ENCODE data around the gene OR5L1.

OR5L1 gene

DNA sequence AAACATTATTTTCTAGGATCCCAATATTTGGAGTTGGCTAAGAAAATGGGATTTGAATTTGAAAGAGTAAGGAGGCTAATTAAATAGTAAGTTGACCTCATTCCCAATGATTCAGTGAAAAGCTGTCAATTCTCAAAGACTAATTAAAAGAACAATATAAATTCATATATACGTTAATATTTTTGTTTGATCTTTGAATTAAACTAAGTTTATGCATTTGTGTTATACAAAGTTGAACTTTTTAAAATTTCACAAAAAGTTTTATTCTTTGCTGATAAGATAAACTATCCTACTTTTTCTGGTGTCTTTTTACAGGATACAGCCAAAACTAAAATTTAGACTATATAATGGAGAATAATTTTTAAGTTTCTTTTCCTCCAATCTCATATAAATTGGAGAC, at the start of gene OR5L1:
Gene OR5L1, plus strand, starts transcription at position 301 of the 400 bp plus-strand sequence. CDS start 100 bp downstream, outside the sequence.
- TF ChIP-seq, protein P1, sequence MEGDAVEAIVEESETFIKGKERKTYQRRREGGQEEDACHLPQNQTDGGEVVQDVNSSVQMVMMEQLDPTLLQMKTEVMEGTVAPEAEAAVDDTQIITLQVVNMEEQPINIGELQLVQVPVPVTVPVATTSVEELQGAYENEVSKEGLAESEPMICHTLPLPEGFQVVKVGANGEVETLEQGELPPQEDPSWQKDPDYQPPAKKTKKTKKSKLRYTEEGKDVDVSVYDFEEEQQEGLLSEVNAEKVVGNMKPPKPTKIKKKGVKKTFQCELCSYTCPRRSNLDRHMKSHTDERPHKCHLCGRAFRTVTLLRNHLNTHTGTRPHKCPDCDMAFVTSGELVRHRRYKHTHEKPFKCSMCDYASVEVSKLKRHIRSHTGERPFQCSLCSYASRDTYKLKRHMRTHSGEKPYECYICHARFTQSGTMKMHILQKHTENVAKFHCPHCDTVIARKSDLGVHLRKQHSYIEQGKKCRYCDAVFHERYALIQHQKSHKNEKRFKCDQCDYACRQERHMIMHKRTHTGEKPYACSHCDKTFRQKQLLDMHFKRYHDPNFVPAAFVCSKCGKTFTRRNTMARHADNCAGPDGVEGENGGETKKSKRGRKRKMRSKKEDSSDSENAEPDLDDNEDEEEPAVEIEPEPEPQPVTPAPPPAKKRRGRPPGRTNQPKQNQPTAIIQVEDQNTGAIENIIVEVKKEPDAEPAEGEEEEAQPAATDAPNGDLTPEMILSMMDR (IDR thresholded peaks at IDR 0.05; ENCODE audit: low read depth, low read length, missing control alignments) = no peak
- no peak within 1 kb of the TSS for H3K4me3 ChIP-seq (ENCODE audit: low read depth, low read length)
- no peak for DNase-seq (ENCODE audit: low read depth)

DNA sequence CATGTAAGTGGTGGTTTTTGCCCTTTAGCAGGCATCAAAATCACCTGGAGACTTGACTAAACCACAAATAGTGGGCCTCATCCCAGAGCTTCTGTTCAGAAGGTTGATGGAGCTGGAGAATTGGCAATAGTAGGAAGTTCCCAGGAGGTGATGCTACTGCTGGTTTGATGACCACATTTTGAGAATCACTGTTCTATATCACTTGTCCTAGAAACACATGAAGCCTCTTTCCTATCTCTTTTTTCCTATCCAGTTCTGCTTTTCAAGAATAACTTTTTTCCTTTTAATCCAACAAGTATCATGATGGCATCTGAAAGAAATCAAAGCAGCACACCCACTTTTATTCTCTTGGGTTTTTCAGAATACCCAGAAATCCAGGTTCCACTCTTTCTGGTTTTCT, 38.0 kb upstream of the OR5L1 start, which contains the start of gene OR5D13:
Gene OR5D13, plus strand, starts transcription at position 301 of the 400 bp plus-strand sequence. Its CDS starts 0 bp downstream, at position 301.
- TF ChIP-seq, protein P1 (IDR thresholded peaks at IDR 0.05; ENCODE audit: low read depth, low read length, missing control alignments) = no peak
- DNase-seq (ENCODE audit: low read depth) = no peak
- H3K4me3 ChIP-seq (ENCODE audit: low read depth, low read length) = no peak within 1 kb of the TSS

DNA sequence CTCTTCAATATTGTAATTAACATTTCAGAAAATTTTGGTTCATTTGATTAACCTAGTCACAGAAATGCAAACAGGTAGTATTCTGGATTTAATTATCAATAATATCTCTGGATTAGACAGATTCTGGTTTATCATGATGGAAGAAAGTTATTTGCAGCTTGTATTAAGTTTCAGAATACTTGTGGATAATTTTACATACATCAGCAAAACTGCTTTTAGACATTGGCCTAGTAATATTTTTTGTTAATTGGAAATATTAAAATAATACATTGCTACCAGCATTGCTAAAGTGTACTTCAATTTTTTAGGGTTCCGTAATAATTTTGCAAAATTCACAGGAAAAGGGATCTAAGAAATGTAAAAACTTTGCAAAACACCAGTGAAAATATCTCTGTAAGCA, 19.6 kb upstream of the OR5L1 start:
- TF ChIP-seq, protein P1 (IDR thresholded peaks at IDR 0.05; ENCODE audit: low read depth, low read length, missing control alignments) = no peak
- DNase-seq (ENCODE audit: low read depth) = no peak
- no peak overlapping the region for H3K4me3 ChIP-seq (ENCODE audit: low read depth, low read length)

DNA sequence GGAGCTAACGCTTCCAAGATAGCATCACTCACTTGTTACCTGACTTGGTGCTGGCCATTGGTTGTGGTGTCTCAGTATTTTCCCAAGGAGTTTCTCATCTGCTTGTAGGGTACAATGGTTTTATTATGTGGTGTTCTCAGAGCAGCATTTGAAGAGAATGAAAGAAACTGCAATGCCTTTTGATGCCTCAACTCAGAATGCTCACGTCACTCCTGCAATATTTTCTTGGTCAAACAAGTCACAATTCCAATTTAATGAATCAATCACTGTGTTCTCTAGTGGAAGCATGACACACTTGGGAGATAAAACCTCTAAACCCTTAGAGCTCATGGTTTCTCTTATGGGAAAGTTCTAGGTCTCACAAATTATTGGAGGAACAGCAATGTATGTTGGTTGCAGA, 17.8 kb upstream of the OR5L1 start:
- no peak for DNase-seq (ENCODE audit: low read depth)
- TF ChIP-seq, protein P1 (IDR thresholded peaks at IDR 0.05; ENCODE audit: low read depth, low read length, missing control alignments) = no peak
- no peak overlapping the region for H3K4me3 ChIP-seq (ENCODE audit: low read depth, low read length)

DNA sequence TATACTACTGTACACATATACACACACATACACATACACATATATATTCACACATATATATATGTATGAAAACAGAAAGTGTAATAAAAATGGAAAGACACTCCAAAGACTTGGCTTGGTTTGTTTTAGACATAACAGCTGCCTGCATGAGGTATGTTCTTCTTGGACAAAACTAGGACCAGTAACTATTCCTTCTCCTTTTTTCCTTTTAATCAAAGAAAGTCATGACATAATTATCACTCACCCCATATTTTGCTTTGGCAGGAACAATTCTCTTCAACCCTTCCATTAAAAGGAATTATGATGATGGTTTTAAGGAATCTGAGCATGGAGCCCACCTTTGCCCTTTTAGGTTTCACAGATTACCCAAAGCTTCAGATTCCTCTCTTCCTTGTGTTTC, 15.9 kb upstream of the OR5L1 start, which contains the start of gene OR5D14:
Gene OR5D14, plus strand, starts transcription at position 301 of the 400 bp plus-strand sequence. Its CDS starts 0 bp downstream, at position 301.
- no peak for DNase-seq (ENCODE audit: low read depth)
- TF ChIP-seq, protein P1 (IDR thresholded peaks at IDR 0.05; ENCODE audit: low read depth, low read length, missing control alignments) = no peak
- H3K4me3 ChIP-seq (ENCODE audit: low read depth, low read length) = no peak within 1 kb of the TSS

DNA sequence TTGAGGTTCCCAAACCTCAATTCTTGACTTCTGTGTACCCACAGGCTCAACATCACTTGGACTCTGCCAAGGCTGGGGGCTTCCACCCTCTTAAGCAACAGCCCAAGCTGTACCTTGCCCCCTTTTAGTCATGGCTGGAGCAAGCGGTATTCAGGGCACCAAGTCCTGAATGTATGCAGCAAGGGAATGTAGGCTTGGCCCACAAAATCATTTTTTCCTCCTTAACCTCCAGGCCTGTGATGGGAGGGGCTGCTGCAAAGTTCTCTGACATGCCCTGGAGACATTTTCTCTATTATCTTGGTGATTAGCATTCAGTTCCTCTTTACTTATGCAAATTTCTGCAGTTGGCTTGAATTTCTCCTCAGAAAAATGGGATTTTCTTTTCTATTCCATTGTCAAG, 4.9 kb upstream of the OR5L1 start:
- TF ChIP-seq, protein P1 (IDR thresholded peaks at IDR 0.05; ENCODE audit: low read depth, low read length, missing control alignments) = no peak
- DNase-seq (ENCODE audit: low read depth) = no peak
- H3K4me3 ChIP-seq (ENCODE audit: low read depth, low read length) = no peak overlapping the region

DNA sequence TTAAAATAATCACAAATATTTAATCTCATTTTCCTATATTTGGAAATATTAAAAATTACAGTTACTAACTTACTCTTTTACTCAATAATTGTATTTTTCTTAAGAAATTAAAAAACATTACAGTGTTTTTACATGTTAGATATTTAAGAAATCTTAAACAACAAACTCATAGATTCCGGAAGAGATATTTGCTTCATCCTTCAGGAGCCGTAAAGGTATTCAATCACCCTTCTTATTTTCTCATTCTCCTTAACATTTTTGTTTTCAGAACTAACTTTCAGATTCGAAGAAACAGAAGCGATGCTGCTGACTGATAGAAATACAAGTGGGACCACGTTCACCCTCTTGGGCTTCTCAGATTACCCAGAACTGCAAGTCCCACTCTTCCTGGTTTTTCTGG, 8.2 kb downstream of the OR5L1 start, which contains the start of gene OR5D18:
Gene OR5D18, plus strand, starts transcription at position 301 of the 400 bp plus-strand sequence. Its CDS starts 0 bp downstream, at position 301.
- DNase-seq (ENCODE audit: low read depth) = no peak
- no peak within 1 kb of the TSS for H3K4me3 ChIP-seq (ENCODE audit: low read depth, low read length)
- TF ChIP-seq, protein P1 (IDR thresholded peaks at IDR 0.05; ENCODE audit: low read depth, low read length, missing control alignments) = no peak

All from GM12864 (cell line).